Cardiac fibroblast (primary cell): ENCODE measurements around the gene CNTN5.

Experiments
- DNase-seq, 2 donors: peaks; one replicate each; pipeline versions ENCODE4 v3.0.0 to v3.0.0-alpha.2; 2010; ENCODE audit warnings: low read depth in 2 of 2
- H3K4me3 ChIP-seq, 2 donors: replicated peaks in 1 of 2; 1 replicate in 1 of 2; 2 replicates in 1 of 2; pipeline ENCODE4 v1.5.1; 2011; ENCODE audit warnings: low read depth in 2 of 2, low read length in 2 of 2, mild to moderate bottlenecking in 2 of 2, moderate library complexity in 1 of 2
- TF ChIP-seq, protein P1 (sequence below): IDR thresholded peaks from one replicate; pipeline ENCODE4 v1.5.1; 2011; ENCODE audit warnings: low read depth, mild to moderate bottlenecking, low read length, inconsistent platforms

Gene CNTN5

DNA sequence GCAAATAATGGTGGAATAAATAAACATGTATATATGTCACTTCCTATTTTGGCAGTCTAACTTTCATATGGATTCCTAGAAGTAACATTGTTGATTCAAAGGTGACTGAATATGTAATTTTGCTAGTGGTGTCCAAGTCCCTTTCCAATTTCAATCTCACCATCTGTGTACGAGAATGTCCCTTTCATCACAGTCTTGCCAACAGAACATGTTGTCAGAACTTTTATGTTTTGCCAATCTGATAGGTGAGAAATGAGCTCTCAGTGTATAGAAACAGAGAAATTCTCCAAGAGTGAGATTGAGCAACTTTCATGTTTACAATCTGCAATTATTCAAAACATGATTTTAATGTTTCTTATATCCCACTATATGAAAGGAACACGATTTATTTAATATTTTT, 167.5 kb downstream of the CNTN5 start:
- DNase-seq = no peak
- no peak overlapping the region for H3K4me3 ChIP-seq
- TF ChIP-seq, protein P1, sequence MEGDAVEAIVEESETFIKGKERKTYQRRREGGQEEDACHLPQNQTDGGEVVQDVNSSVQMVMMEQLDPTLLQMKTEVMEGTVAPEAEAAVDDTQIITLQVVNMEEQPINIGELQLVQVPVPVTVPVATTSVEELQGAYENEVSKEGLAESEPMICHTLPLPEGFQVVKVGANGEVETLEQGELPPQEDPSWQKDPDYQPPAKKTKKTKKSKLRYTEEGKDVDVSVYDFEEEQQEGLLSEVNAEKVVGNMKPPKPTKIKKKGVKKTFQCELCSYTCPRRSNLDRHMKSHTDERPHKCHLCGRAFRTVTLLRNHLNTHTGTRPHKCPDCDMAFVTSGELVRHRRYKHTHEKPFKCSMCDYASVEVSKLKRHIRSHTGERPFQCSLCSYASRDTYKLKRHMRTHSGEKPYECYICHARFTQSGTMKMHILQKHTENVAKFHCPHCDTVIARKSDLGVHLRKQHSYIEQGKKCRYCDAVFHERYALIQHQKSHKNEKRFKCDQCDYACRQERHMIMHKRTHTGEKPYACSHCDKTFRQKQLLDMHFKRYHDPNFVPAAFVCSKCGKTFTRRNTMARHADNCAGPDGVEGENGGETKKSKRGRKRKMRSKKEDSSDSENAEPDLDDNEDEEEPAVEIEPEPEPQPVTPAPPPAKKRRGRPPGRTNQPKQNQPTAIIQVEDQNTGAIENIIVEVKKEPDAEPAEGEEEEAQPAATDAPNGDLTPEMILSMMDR = no peak

DNA sequence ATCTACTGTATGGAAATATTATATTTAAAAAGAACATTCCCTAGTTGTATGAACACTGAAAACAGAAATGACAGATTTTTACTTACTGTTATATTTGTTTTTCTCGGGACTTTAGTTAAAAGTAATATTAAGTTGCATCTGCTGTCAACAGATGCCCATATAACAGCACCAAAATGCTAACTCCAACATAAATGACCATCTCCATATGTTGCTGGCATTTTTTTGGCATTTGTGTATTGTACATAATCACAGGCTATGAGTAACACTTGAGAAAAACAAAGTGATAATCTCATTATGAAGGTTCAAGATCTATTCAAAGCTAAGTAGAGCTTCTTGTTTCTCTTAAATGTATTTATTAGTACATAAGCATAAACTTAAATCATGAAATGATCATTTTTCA, 172.0 kb downstream of the CNTN5 start:
- no peak overlapping the region for H3K4me3 ChIP-seq

DNA sequence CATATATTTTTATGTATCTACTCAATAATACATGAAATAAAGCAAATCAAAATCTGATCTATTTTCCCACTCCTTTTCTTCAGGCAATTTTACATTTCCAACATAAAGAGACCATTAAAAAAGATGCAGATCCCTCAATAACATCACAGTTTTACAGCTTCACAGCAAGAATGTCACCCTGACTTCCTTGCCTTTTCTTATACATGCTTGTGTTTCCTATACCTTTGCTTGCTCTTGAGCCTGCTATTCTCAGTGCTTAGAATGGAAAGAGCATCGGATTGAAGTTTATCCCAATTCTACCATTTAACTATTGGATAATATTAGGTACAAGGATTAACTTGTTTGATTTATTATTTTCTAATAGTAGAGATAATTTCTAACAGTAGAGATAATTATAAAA, 176.7 kb downstream of the CNTN5 start:
- TF ChIP-seq, protein P1 = no peak
- DNase-seq = no peak
- no peak overlapping the region for H3K4me3 ChIP-seq

More for the DNA sequence above, 172.0 kb downstream of the CNTN5 start:
- no peak for DNase-seq
- TF ChIP-seq, protein P1 = no peak

DNA sequence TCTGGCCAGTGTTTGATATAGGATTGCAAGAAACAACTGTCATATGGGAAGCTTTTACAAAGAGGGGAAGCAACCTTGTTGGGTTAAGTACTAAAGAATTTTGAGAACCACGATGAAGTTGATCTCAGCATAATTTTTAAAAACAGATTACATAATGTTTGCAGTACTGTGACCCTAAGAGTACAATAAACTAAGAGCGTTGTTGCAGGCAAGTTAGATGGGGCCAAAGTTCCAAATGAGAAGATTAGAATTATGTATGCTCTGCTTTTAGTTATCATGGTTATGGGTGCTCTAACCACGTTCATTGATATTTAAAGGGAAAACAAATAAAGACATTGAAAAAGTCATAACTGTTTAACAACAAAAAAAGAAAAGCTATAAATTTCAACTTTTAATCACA, 177.5 kb downstream of the CNTN5 start:
- DNase-seq = no peak
- H3K4me3 ChIP-seq = no peak overlapping the region
- TF ChIP-seq, protein P1 = no peak

DNA sequence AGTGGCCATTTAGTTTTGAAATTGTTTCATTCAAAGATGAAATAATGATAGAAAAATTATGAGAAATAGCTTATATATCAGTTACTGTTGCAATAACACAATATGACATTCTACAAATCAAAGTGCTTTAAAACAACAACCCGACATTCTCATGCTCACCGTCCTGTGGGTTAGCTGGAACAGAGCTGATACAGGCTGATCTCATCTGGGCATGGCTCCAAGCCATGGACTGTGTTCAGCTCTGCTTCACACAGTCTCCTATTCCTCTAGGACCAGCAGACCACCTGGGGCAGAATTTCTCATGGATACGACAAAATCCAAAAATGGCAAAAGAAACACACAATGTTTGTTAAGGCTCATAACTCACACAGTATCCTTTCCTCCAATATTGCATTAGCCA, 178.6 kb downstream of the CNTN5 start:
- peak; percentile 4 to 14 for DNase-seq
- TF ChIP-seq, protein P1 = no peak
- no peak overlapping the region for H3K4me3 ChIP-seq

DNA sequence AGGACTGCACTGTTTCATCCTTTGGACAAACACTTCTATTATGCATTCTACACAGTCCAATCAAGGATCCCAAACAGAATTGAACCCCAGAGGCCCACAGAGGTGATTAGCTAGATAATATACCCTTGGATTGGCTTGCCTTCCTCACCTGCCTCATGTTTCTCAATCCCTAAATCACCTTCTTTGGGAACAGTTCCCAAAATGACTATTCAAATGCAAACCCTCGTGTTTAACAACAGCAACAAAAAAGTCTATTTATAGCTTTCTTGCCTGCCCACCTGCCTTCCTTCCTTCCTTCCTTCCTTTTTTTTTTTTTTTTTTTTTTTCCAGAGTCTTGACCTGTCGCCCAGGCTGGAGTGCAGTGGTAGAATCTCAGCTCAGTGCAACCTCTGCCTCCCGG, 180.0 kb downstream of the CNTN5 start:
- TF ChIP-seq, protein P1 = no peak
- DNase-seq = no peak

DNA sequence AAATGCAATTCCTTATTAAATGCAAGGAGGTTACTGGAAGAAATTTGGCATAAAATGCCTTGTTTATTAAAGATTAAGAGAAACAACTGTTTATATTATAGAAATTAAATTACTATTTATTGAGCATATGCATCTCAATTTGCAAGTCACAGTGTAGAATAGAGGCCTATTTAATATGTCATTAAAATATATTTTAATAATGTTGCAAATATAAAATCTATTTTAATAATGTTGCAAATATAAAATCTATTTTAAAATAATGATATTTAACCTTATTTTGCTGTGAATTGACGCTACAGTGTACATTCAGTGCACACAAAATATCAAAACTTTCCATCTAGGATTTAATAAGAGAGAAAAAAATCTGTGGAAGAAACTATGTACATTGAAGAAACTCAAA, 188.1 kb downstream of the CNTN5 start:
- H3K4me3 ChIP-seq = no peak overlapping the region
- TF ChIP-seq, protein P1 = no peak
- DNase-seq = no peak

More for the DNA sequence above, 180.0 kb downstream of the CNTN5 start:
- no peak overlapping the region for H3K4me3 ChIP-seq
